Loucy (cell line): ENCODE results near the gene KLHL35.
A peak's percentile ranks its signal among the peaks of the same experiment; 100 is the strongest.

Experiments used
- H2AFZ ChIP-seq: fragments of 200-600 bp; sonication (generic); 2 replicates; pipeline ENCODE4 v1.6.0; 2016; ENCODE audit warnings: antibody characterized with exemption, mild to moderate bottlenecking, low read length, moderate library complexity
- H3F3A ChIP-seq: fragments of 200-600 bp; 2 replicates; pipeline ENCODE4 v1.6.0; 2016; ENCODE audit warnings: antibody characterized with exemption, low read depth, mild to moderate bottlenecking
- H3K27me3 ChIP-seq: fragments of 200-600 bp; sonication (generic); 2 replicates; pipeline ENCODE4 v1.6.1; 2014; ENCODE audit warnings: low read length, mild to moderate bottlenecking; ENCODE audit not compliant: insufficient read depth, poor library complexity, severe bottlenecking
- H3K36me3 ChIP-seq: fragments of 200-600 bp; sonication (generic); 2 replicates; pipeline ENCODE4 v1.6.1; 2016; ENCODE audit warnings: low read length; ENCODE audit not compliant: insufficient read depth
- H3K4me1 ChIP-seq: fragments of 200-600 bp; sonication (generic); 2 replicates; pipeline ENCODE4 v1.5.1; 2014; ENCODE audit warnings: low read length, mild to moderate bottlenecking; ENCODE audit not compliant: insufficient read depth, poor library complexity, severe bottlenecking
- H3K4me2 ChIP-seq: fragments of 200-600 bp; sonication (generic); 2 replicates; pipeline ENCODE4 v1.6.0; 2014; ENCODE audit warnings: antibody characterized with exemption, low read length, low read depth, mild to moderate bottlenecking; ENCODE audit not compliant: poor library complexity, severe bottlenecking
- H3K4me3 ChIP-seq: fragments of 200-600 bp; sonication (generic); 2 replicates; pipeline ENCODE4 v1.5.1; 2014; ENCODE audit warnings: low read length, mild to moderate bottlenecking, mixed read lengths; ENCODE audit not compliant: poor library complexity, severe bottlenecking
- H3K79me2 ChIP-seq: fragments of 200-600 bp; sonication (generic); 2 replicates; pipeline ENCODE4 v1.6.1; 2014; ENCODE audit warnings: low read length; ENCODE audit not compliant: insufficient read depth
- H3K9ac ChIP-seq: fragments of 200-600 bp; sonication (generic); 2 replicates; pipeline ENCODE4 v1.6.0; 2014; ENCODE audit warnings: mild to moderate bottlenecking, low read depth, low read length, moderate library complexity; ENCODE audit not compliant: poor library complexity, severe bottlenecking
- H3K9me2 ChIP-seq: fragments of 200-600 bp; sonication (generic); replicated peaks from 2 replicates; pipeline ENCODE4 v1.6.1; 2016; ENCODE audit warnings: low read depth, low read length, mixed read lengths
- H3K9me3 ChIP-seq: fragments of 200-600 bp; sonication (generic); 2 replicates; pipeline ENCODE4 v1.6.1; 2014; ENCODE audit warnings: mild to moderate bottlenecking, antibody characterized with exemption, low read length, low read depth; ENCODE audit not compliant: insufficient read depth
- H4K20me1 ChIP-seq: fragments of 200-600 bp; sonication (generic); 2 replicates; pipeline ENCODE4 v1.6.0; 2014; ENCODE audit warnings: antibody characterized with exemption, low read length, mild to moderate bottlenecking; ENCODE audit not compliant: insufficient read depth, poor library complexity, severe bottlenecking
- CTCF ChIP-seq: fragments of 200-600 bp; sonication (generic); conservative IDR thresholded peaks from 2 replicates; pipeline ENCODE4 v1.5.1; 2014; ENCODE audit warnings: mild to moderate bottlenecking, antibody characterized with exemption, low read length
- EZH2phosphoT487 ChIP-seq: fragments of 200-600 bp; IDR thresholded peaks from 2 replicates; pipeline ENCODE4 v1.6.1; 2018; ENCODE audit warnings: antibody characterized with exemption, mild to moderate bottlenecking, moderate library complexity, borderline replicate concordance

KLHL35 gene

GRCh38 chr11:75477614-75477935 is 44.6 kb upstream of the KLHL35 start:
- H3K9ac ChIP-seq: no peak overlapping the region
- no peaks in the 10 kb centered on the region for H3K9me2 ChIP-seq
- peaks cover 27% of the 10 kb centered on the region for H3K4me1 ChIP-seq
- H3K36me3 ChIP-seq: no peaks in the 10 kb centered on the region
- H4K20me1 ChIP-seq: no peaks in the 10 kb centered on the region
- H3K27me3 ChIP-seq: no peaks in the 10 kb centered on the region
- H3K4me3 ChIP-seq: no peak overlapping the region
- H3K4me2 ChIP-seq: no peak overlapping the region
- H3F3A ChIP-seq: no peaks in the 10 kb centered on the region
- no peaks in the 10 kb centered on the region for H3K79me2 ChIP-seq
- H2AFZ ChIP-seq: no peak overlapping the region
- H3K9me3 ChIP-seq: no peaks in the 10 kb centered on the region
- TF ChIP-seq EZH2phosphoT487: no peak
- TF ChIP-seq CTCF: no peak

- Histone ChIP-seq H3K4me2 (no peak overlapping the region), H2AFZ (no peak overlapping the region), H4K20me1 (no peaks in the 10 kb centered on the region), H3K9me2 (no peaks in the 10 kb centered on the region), H3K36me3 (no peaks in the 10 kb centered on the region), H3K4me1 (peaks cover 27% of the 10 kb centered on the region), H3K27me3 (no peaks in the 10 kb centered on the region), H3K9ac (peak overlapping the region; percentile 40), H3K4me3 (no peak overlapping the region), H3F3A (no peaks in the 10 kb centered on the region), H3K79me2 (no peaks in the 10 kb centered on the region), H3K9me3 (no peaks in the 10 kb centered on the region)
- TF ChIP-seq EZH2phosphoT487: no peak
- TF ChIP-seq CTCF: no peak
These were observed 44.0 kb upstream of the KLHL35 start for GRCh38 chr11:75476739-75477613.

- H4K20me1 ChIP-seq: no peaks in the 10 kb centered on the region
- H3K27me3 ChIP-seq: no peaks in the 10 kb centered on the region
- H3K4me3 ChIP-seq: peak overlapping the region; percentile 32
- H3K4me1 ChIP-seq: peaks cover 27% of the 10 kb centered on the region
- no peaks in the 10 kb centered on the region for H3K36me3 ChIP-seq
- TF ChIP-seq EZH2phosphoT487 (no peak), CTCF (no peak)
- no peaks in the 10 kb centered on the region for H3K9me3 ChIP-seq
- H3K4me2 ChIP-seq: peak overlapping the region; percentile 63
- peak overlapping the region; percentile 56 for H3K9ac ChIP-seq
- no peaks in the 10 kb centered on the region for H3K9me2 ChIP-seq
- H3F3A ChIP-seq: no peaks in the 10 kb centered on the region
- H2AFZ ChIP-seq: peak overlapping the region; percentile 80
- H3K79me2 ChIP-seq: no peaks in the 10 kb centered on the region
These were observed 43.0 kb upstream of the KLHL35 start for GRCh38 chr11:75475767-75476650.
